Breast epithelium (tissue), 3 donors: ENCODE measurements around the gene ADA.

Source experiments
- CTCF ChIP-seq, 3 donors: fragments of 450-650 bp; IDR thresholded peaks; one replicate each; pipeline ENCODE4 v1.5.1; 2016 to 2017; ENCODE audit warnings: antibody characterized with exemption in 3 of 3, mild to moderate bottlenecking in 3 of 3, moderate library complexity in 3 of 3
- POLR2A ChIP-seq: fragments of 450-650 bp; IDR thresholded peaks from one replicate; pipeline ENCODE4 v1.6.1; 2016; ENCODE audit warnings: antibody characterized with exemption, mild to moderate bottlenecking, moderate library complexity
- POLR2AphosphoS5 ChIP-seq, 3 donors: sonication (generic); formaldehyde crosslinking; IDR thresholded peaks; one replicate each; pipeline ENCODE4 v1.6.1; 2017; ENCODE audit warnings: antibody characterized with exemption in 3 of 3

- TF ChIP-seq CTCF (IDR thresholded peaks at IDR 0.05) (no peak), POLR2AphosphoS5 (IDR thresholded peaks at IDR 0.05) (no peak), POLR2A (no peak)
Observed at GRCh38 chr20:44626278-44626677, 25.2 kb downstream of the ADA start.
